GM19240 (cell line): ENCODE measurements around the gene HECA.

Source experiments
- DNase-seq: peaks from one replicate; pipeline ENCODE4 v3.0.0; 2011; ENCODE audit warnings: low spot score; ENCODE audit not compliant: insufficient read length

The HECA gene

DNA sequence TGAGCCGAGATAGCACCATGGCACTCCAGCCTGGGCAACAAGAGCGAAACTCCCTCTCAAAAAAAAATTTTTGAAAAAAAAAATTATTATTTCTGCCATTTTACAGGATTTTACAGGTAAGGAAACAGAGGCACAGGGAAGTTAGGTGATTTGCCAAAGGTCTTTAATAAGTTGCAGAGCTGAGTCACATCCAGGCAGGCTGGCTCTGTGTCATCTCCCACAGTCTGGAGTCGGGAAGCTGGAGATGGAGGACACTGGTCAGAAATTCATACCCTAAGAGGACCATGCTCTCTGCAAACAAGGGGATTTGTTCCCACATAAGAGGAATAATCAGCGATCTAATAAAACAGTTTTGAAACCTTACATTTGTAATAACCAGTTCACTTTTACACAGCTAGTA lies 24.1 kb downstream of the HECA start:
- no peak for DNase-seq

DNA sequence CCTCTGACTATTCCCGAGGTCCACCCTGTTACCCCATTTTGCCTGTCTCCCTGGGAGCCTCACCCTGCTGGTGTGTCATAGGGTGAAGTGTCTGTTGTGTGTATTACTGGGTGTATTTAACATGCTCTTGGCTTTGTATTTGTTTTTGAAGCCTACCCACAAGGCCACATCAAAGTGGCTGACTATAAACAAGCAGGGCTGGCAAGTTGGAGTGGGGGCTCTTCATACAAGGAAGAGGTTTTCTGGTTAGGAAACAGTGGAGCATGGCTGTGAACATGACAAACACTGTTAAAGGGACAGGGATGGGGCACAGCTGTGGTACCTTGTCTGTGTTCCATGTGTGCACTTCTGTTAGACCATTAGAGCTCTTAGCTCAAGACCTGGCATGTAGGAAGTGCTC lies 26.3 kb downstream of the HECA start:
- DNase-seq = peak; percentile 11

DNA sequence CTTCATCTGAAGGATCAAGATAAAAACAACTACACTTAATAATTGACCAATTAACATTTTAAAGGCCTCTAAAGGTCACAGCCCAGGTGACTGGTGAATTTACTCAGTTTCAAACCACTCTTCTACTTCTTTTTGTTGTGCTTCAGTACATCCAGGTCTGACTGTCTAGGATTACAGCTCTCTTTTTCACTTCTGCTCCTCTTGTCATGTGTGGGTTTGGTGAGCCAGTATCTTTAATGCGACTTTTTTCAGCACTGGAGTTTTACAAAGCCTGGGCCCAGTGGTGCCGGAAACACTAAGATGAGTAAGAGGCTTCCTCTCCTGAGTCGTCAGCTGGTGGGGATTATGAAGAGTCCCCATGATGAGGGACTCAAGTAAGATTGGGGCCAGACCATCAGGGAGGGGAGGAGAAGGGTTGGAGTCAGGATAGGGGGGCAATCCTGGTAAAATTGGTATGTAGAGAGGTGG lies 27.0 kb downstream of the HECA start:
- peak; percentile 84 for DNase-seq

DNA sequence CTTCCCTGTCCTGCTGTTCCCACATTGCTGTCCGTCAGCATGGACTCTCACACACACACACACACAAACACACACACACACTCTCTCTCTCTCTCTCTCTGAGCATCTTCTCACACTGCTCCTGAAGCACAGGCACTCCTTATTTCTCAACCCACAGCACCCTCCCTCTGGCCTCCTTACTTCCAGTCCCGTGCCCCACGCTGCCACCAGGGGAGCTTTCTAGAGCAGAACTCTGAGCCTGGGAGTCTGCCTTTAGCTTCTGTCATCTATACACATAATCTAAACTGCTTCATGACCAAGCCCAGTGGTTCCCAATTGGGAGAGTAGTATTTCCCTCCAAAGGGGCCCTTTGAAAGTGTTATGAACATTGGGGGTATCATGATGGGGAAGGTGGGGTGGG lies 29.1 kb downstream of the HECA start:
- no peak for DNase-seq

DNA sequence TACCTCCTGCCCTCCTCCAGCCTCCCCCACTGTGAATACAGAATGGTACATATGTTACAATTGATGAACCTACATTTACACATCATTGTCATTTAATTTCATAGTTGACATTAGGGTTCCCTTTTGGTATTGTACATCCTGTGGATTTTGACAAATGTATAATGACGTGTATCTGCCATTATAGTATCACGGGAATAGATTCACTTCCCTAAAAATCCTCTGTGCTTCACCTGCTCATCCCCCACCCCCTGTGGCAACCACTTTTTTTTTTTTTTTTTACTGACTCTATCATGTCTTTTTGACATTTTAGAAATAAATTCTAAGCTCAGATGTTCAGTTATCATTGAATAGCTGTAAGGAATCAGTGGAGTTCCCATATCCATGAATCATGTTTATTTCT lies 30.4 kb downstream of the HECA start:
- DNase-seq = no peak

DNA sequence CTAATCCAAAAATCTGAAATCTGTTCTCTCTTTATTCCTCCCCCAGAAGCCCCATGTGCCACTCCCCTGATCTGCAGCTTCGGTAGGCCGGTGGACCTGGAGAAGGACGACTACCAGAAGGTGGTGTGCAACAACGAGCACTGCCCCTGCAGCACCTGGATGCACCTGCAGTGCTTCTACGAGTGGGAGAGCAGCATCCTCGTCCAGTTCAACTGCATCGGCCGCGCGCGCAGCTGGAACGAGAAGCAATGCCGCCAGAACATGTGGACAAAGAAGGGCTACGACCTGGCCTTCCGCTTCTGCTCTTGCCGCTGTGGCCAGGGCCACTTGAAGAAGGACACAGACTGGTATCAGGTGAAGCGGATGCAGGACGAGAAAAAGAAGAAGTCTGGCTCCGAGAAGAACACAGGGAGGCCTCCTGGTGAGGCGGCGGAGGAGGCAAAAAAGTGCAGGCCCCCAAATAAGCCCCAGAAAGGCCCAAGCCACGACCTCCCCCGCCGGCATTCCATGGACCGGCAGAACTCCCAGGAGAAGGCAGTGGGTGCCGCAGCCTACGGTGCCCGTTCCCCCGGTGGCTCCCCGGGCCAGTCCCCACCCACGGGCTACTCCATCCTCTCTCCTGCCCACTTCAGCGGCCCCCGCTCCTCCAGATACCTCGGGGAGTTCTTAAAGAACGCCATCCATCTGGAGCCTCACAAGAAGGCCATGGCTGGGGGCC lies 31.5 kb downstream of the HECA start:
- DNase-seq = no peak

DNA sequence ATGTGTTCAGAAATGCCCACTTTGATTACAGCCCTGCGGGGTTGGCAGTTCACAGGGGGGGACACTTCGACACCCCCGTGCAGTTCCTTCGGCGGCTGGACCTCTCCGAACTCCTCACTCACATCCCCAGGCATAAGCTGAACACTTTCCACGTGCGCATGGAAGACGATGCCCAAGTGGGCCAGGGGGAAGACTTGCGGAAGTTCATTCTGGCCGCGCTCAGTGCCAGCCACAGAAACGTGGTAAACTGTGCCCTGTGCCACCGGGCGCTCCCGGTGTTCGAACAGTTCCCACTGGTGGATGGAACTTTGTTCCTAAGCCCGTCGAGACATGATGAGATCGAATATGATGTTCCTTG lies 32.1 kb downstream of the HECA start:
- DNase-seq = no peak

DNA sequence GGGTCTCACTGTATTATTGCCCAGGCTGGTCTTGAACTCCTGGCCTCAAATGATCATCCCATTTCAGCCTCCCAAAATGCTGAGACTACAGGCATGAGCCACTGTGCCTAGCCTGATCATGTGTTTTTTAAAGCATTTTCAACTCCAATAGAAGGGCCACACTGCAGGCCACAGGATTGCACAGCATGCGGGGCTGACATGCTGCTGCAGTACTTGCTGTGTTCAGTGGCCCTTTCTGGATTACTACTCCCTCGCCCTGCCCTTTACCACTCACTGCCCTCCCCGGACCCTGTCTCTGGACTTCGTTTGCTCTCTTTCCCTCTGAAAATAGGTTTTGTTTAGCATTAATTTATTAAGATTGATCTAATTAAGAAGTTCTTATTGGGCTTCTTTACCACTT lies 37.3 kb downstream of the HECA start:
- DNase-seq = no peak

DNA sequence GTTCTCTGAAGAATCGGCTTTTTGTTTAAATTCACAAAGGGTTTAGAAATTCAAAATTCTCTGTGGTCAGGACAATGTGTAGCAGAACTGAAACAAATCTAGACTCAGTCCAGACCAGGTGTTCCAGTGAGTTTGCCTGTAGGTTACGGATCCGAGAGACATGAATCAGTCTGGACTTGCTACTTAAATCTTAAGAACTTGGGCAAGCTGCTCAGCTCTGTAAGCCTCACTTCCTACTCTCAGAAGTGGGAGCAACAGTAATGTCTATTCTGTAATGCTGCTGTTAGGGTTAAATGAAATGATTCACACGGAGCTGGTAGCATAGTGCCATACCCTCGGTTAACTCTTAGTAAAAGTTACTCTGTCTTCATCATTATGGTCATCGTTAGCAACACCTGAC lies 37.7 kb downstream of the HECA start:
- no peak for DNase-seq

DNA sequence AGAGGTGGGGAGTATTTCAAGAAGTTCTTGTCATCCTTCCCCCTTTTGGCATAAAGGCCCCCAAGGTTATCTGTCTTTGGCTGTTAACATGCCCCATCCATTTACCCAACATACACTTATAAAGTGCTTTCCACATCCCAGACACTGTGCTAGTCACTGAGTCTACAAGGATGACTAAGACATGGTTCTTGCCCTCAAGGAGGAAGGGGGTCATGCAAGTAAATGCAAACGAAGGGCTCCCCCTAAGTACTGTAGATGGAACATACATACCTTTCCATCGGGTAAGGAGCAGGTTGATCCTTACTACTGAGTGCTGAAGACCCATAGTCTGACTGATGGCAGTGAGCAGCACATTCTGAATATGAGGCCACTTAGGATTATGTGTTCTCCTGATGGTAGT lies 38.3 kb downstream of the HECA start:
- DNase-seq = no peak

DNA sequence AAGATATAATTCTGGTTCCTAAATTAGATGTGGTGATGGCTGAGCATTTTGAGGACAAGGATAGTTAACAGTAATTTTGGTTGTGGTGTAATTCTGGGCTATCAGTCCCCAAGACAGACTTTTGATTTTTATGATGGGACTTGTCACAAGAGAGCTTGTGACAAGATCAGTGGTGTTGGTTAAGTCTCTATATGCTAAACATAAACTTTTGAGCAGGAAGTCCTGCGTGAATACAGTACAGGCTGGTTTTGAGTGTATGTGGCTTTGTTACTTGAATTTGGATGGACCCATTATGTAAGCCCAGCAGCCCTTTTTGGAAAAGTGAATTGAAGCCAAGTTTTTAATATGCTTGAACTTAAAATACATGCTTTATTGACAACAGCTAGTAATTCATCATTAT lies 38.9 kb downstream of the HECA start:
- DNase-seq = no peak

DNA sequence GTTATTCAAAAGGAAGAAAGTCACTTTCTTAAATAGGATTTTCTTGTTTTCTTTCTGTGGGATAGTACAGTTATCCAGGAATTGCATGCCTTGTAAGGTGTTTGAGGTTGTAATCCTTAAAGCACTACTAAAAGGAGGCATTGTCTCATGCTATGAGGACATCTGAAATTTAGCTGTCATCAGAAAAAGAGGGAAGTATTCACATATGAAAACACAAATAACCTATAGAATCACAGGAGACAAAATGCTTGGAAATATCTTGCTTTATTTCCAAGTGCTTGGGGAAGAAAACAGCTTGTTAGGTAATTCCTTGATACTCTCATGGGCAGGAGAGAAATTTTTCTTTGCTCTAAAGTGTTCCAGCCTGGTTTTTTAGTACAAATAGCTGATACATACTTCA lies 40.1 kb downstream of the HECA start:
- no peak for DNase-seq

DNA sequence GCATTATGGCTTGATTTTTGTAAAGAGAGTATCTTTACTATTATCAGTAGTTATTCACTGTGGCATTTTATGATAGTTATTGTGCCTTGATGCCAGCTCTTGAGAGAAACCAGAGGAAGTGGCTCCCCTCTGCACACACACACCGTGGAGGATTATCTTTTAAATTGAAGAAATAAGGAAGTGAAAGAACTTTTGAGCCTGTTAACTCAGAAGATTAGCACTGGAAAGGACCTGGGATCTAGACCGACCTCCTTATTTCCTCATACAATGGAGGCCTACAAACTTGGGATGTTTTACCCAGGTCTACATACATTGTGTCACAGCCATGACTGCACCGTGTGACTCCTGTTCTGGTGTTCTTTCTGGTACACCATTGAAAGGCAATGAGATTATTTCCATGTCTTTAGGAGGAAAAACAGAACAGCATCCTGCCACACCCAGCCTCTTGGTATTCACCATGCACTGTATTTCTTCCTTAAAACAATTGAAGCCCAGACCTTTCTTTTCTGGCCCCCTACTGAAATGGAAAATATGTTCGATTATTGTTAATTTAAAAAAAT lies 40.6 kb downstream of the HECA start:
- no peak for DNase-seq

DNA sequence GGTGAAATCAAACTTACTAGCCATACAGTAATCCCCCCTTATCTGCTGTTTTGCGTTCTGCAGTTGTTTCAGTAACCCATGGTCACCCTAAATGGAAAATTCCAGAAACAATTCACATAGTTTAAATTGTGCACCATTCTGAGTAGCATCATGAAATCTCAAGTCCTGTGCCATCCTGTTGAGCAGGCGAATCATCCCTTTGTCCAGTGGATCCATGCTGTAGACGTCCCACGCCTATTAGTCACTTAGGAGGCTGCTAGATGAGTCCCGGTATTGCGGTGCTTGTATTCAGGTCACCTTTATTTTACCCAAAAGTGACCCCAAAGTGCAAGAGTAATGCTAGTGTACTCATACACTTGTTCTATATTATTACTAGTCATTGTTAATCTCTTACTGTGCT lies 46.4 kb downstream of the HECA start:
- no peak for DNase-seq

DNA sequence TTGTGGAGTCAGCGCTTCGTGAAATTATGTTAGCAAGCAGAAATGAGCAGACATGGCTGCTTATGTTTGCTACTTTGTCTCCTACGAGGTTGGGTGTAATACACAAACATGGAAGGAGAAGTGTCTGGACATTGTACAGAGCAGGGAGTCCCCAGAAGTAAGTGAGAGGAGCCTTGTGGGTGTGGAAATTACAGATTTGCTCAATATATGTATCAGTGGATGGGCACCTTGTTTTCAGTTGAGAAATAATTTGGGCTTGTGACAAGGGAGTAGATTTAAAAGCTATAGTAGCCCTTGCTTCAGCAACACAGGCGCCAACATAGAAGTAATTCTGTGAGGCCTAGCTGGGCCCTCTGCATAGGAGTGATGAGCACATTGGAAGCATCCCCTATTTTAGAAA lies 49.2 kb downstream of the HECA start:
- DNase-seq = no peak

DNA sequence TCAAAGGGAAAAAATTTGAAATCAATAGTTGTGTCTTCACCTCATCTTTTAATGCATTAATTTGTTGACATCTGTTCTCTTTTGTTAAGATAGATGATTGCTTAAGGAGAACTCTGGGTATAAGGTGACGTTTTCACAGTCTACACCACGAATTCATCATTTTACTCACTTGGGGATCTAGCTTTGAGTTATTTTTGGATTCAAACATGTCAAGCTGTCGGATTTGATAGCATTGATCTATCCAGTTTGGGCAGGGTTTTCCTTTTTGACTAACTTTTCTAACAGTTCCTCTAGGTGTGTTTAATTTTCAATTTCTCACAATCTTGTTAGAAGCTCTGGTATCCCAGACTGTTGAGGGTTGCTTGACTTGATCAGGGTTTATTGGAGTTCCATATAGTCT lies 49.6 kb downstream of the HECA start:
- DNase-seq = no peak

DNA sequence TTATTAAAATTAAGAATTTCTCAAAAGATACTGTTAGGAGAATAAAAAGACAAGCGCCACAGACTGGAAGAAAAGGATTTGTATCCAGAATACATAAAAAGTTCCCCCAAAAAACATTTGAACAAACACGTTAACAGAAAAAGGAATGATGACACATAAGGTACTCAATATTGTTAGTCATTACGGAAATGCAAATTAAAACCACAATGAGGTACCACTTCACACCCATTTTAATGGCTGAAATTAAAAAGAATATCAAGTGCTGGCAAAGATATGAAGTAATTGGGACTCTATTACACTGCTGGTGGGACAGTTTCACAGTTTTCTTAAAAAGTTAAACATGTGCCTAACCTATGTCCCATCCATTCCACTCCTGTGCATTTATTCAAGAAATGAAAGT lies 51.4 kb downstream of the HECA start:
- no peak for DNase-seq

DNA sequence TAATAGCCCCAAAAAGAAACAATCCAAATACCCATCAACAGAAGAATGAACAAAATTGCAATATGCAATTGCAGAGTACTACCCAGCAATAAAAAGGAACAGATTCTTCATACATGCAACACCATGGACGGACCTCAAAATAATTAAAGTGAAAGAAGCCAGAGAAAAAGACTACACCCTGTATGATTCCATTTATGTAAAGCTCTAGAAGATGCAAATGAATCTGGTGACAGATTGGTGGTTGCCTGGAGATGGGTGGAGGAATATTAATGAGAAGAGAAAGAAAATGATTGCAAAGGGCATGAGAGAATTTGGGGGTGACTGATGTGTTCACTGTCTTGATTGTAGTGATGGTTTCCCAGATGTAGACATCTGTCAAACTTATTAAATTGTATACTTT lies 51.8 kb downstream of the HECA start:
- DNase-seq = no peak

DNA sequence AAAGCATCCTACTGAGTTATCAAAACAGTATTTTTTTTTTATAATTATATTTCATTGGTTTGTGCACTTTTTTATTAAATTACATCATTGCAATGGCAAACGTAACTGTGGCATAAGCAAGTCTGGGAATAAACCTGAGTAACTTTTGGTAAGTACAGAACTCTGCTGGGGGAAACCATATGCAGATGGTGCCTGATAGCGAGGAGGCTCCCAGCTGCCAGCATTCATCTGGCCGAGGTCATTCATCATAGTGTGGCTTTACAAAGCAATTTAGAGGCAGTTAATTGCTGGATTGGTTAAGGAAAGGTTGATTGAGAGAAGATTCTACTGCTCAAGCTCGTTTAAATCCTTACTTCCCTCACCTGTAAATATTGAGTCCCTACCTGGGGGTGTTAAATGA lies 52.6 kb downstream of the HECA start:
- DNase-seq = no peak

DNA sequence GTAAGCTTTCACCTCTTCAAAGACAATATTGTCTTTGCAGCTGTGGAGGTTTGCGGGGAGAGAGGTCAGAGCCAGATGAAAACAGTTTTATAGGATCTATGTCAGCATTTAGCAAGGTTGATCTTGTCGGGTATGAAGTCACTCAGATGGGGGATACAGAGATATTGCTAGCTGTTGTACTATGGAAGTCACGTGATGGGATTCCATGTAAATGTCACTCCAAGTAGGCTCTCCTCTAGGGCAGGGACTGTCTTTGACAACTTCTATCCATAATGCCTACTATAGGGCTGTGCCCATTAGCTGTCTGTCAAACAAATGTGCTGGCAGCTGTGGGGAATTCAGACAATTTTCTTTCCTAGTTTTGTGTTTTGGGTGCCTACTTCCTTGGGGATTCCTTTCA lies 54.8 kb downstream of the HECA start:
- no peak for DNase-seq

DNA sequence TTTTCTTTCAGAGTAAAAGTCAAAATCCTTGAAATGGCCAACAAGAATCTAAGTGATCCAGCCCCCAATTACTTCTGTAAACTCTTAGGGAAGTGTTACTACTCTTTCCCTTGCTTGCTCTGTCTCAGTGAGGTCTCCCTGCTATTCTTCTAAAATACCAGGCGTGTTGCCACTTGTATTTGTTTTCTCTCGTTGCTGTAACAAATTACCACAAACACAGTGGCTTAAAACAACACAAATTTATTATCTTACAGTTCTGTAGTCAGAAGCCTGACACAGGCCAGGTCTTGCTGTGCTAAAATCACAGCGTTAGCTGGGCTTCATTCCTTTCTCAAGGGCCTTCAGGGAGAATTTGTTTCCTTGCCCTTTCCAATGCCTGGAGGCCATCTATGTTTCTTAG lies 59.9 kb downstream of the HECA start:
- no peak for DNase-seq

DNA sequence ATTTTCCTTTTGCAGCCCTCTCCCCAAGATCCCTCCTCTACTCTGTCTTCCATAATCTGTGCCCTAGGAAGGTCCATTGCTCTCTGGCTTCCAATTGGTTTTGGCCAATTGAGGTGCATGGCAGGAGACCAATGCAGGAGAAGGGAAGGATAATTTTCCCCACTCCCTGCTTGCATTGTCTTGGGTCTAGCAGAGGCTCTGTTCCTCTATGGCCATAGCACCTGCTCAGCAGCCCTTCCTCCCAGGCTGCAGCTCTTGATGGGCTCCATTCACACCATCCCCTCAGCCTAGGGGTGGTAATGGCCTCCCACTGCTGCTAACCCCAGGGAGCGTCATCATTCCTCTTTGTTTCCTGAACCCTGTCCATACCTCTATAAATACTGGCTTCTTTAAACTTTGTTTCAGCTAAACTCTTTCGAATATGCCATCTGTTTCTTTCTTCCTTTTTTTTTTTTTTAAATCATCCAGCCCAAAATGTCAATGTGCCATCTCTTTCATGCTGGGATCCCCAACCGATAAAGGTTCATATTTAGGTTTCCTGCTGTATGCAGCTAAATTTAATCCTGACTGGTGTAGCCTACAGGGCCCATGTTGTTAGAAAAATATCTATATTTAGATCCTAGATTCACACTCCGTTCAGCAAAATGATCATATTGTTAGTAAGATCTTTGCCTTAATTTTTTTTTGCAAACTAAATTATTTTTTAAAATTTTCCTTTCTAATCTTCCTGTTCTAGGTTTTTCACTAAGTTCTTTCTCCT lies 63.8 kb downstream of the HECA start:
- DNase-seq = no peak

DNA sequence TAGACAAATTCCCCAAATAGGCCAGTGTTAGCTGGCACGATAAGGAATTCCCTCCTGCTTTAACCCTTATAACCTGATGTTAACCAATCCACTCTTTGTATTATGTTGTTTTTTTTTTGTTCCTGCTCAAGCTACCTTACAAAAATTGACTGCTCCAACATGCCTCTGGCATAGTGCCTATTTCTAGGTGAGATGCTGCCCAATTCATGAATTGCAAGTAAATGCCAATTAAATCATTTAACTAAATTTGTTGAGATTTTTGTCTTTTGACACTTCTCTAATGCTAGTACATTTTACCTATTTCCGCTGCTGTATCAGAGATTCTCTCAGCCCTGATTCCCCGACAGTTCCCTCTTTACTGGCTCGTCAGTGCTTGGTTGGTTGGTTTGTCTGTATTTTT lies 66.5 kb downstream of the HECA start:
- DNase-seq = no peak
